ENCODE data around the gene ABLIM2. TPM values are rescaled to one million over a fixed set of nuclear protein-coding genes. Genes with fewer than 3 reads are reported as not detected.

Gene ABLIM2
- total and polyA plus RNA-seq, 2 experiments from 2014 or later: 1.5 to 4.3 TPM

- H2AFZ ChIP-seq: no peak overlapping the region
- H3K79me2 ChIP-seq (replicated peaks; ENCODE audit: insufficient read depth): no peaks in the 10 kb centered on the region
- no peak overlapping the region for H3K4me2 ChIP-seq
- Mint-ChIP-seq H3K36me3 (ENCODE audit: low read depth) (no peaks in the 10 kb centered on the region), H3K9me3 (no peaks in the 10 kb centered on the region; the same call in 2 of the 3 replicates), H3K27ac (peak overlapping the region; percentile 51), H3K4me3 (no peak overlapping the region), H3K27me3 (ENCODE audit: insufficient read depth, low read depth, poor library complexity) (peaks cover 2% of the 10 kb centered on the region), H3K4me1 (peaks cover 24% of the 10 kb centered on the region)
- no peaks in the 10 kb centered on the region for H3K36me3 ChIP-seq (ENCODE audit: insufficient read depth)
- no peaks in the 10 kb centered on the region for H4K20me1 ChIP-seq (replicated peaks; ENCODE audit: insufficient read depth)
- no peak overlapping the region for H3K4me3 ChIP-seq
- no peak overlapping the region for H3K27ac ChIP-seq (ENCODE audit: low read depth)
- peaks cover 4% of the 10 kb centered on the region; the same call in 1 of the 2 replicates for H3K4me1 ChIP-seq (ENCODE audit: insufficient read depth)
- TF ChIP-seq STAT1 (IDR thresholded peaks at IDR 0.05; ENCODE audit: unreplicated experiment) (no peak), CTCF (conservative IDR thresholded peaks at IDR 0.05; ENCODE audit: low read depth in 2 of 2) (0 out of 4 replicates have a peak, but pooled peaks of 1 of the 2 experiments have one; percentile 7)
- H3K27me3 ChIP-seq (ENCODE audit: insufficient read depth): no peaks in the 10 kb centered on the region
- DNase-seq (ENCODE audit: low spot score): no peak
- no peaks in the 10 kb centered on the region for H3K9me2 ChIP-seq (ENCODE audit: insufficient read depth)
- no peaks in the 10 kb centered on the region for H3F3A ChIP-seq (replicated peaks; ENCODE audit: low read depth)
- no peak; the same call in 2 of the 3 replicates for ATAC-seq
These were observed 9.7 kb downstream of the ABLIM2 start for GRCh38 chr4:8148785-8149435.

- Histone ChIP-seq H3K4me1 (ENCODE audit: insufficient read depth) (peaks cover 4% of the 10 kb centered on the region; the same call in 1 of the 2 replicates), H3K79me2 (replicated peaks; ENCODE audit: insufficient read depth) (no peaks in the 10 kb centered on the region), H4K20me1 (replicated peaks; ENCODE audit: insufficient read depth) (no peaks in the 10 kb centered on the region), H3K36me3 (ENCODE audit: insufficient read depth) (no peaks in the 10 kb centered on the region), H3K4me3 (no peak overlapping the region), H3F3A (replicated peaks; ENCODE audit: low read depth) (no peaks in the 10 kb centered on the region), H3K9me2 (ENCODE audit: insufficient read depth) (no peaks in the 10 kb centered on the region), H3K27ac (ENCODE audit: low read depth) (no peak overlapping the region), H3K4me2 (no peak overlapping the region), H2AFZ (no peak overlapping the region), H3K27me3 (ENCODE audit: insufficient read depth) (no peaks in the 10 kb centered on the region)
- H3K4me1 Mint-ChIP-seq: peaks cover 27% of the 10 kb centered on the region
- ATAC-seq (no peak), DNase-seq (ENCODE audit: low spot score) (no peak)
- H3K9me3 Mint-ChIP-seq: no peaks in the 10 kb centered on the region; the same call in 2 of the 3 replicates
- H3K36me3 Mint-ChIP-seq (ENCODE audit: low read depth): no peaks in the 10 kb centered on the region
- peaks cover 2% of the 10 kb centered on the region for H3K27me3 Mint-ChIP-seq (ENCODE audit: insufficient read depth, low read depth, poor library complexity)
- H3K27ac Mint-ChIP-seq: no peak overlapping the region
- no peak overlapping the region for H3K4me3 Mint-ChIP-seq
- TF ChIP-seq CREB1 (CRISPR knock-in tag; IDR thresholded peaks at IDR 0.05; ENCODE audit: low read depth): no peak
- TF ChIP-seq ZNF331 (CRISPR knock-in tag; IDR thresholded peaks at IDR 0.05; ENCODE audit: low read depth): no peak
- TF ChIP-seq CTCF (conservative IDR thresholded peaks at IDR 0.05; ENCODE audit: low read depth in 2 of 2): no peak
- no peak for TF ChIP-seq EZH2phosphoT487 (IDR thresholded peaks at IDR 0.05; ENCODE audit: unreplicated experiment)
- no peak for TF ChIP-seq REST (IDR thresholded peaks at IDR 0.05; ENCODE audit: unreplicated experiment)
These were observed 10.5 kb downstream of the ABLIM2 start for GRCh38 chr4:8148159-8148558.
